NCI-H2196 (cell line): Measurements from ENCODE around the gene SGPP2.
A peak's percentile ranks its signal among the peaks of the same experiment; 100 is the strongest.

Source experiments
- DNase-seq: peaks from one replicate; lab custom pipeline; 2025; ENCODE audit not compliant: unreplicated experiment; lab: John Stamatoyannopoulos, UW

The SGPP2 gene

DNA sequence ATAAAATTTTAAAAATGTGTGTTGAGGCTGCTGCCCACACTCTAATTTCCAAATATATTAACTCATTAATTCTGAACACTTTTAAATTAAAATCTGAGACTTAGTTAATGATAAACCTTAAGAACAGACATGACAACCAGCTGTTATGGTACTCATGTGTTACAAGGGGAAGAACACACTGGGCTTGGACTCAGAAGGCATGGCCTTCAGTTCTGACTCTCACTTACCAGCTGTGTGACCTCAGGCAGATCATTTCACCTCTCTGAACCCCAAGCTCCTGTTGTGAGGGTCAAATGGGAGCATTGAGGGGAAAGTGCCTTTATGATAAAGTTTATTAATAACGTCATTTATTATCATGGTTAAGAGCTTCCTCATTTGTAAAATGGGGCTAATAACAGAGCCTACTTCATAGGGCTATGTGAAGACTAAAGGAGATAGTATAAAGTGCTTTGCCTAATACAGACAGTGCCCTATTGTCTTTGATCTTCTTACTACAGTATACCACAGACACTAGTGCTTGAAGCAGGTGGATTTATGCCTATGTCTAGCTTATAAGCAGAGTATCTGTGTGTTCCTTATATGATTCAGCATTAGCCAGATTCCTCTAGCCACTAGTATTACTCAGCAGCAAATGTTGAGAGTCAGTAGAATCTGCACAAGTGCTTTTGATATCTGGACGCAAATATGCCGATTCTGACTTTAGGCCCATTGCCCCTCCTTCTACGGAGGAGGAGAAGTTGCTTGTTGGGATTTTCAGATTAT is 99.6 kb downstream of the SGPP2 start:
- DNase-seq = no peak

- no peak for DNase-seq
These were observed 101.5 kb downstream of the SGPP2 start for GRCh38 chr2:222525811-222526210.

DNA sequence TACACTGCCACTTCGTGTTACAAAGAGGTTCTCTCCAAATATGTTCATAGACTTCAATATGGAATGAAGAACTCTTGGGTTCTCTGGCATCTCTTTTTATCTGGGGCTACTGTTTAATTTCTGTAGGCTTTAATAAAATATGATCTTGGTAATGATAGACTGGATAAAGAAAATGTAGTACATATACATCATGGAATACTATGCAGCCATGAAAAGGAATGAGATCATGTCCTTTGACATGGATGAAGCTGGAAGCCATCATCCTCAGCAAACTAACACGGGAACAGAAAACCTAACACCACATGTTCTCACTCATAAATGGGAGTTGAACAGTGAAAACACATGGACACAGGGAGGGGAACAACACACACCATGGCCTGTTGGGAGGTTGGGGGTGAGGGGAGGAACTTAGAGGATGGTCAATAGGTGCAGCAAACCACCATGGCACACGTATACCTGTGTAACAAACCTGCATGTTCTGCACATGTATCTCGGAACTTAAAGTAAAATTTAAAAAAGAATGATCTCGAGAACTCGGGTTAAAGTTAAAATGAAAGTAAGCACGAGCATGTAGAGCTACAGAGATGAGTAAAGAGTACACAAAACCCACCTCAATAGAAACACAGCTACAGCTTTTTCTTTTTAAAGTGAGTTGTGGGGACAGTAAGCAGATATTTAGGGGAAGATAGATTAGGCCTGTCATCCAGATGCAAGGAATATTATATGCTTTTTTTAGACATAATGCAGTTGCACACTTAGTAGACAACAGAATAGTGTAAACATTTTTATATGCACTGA is 102.3 kb downstream of the SGPP2 start:
- no peak for DNase-seq

- DNase-seq = no peak
These were observed 108.0 kb downstream of the SGPP2 start for GRCh38 chr2:222532315-222532714.

GRCh38 chr2:222535477-222535876 is 111.1 kb downstream of the SGPP2 start:
- DNase-seq = no peak

GRCh38 chr2:222538535-222538934 is 114.2 kb downstream of the SGPP2 start:
- no peak for DNase-seq

DNA sequence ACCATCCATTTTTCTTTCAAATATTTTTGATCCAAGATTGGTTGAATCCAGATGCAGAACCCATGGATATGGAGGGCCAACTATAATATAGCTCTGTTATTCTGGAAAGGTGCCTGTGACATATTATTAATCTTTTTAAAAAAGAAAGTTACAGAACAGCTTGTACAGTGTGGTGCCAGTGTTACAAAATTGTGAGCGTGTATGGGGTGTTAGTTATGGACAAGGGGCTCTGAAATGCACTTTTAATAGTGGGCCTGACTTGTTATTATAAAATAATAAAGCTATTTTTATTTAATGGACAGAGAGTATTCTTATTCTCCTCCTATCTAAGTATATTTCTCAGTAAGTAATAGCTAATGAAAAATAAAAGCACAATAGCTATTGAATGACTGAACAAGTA is 120.3 kb downstream of the SGPP2 start:
- no peak for DNase-seq

DNA sequence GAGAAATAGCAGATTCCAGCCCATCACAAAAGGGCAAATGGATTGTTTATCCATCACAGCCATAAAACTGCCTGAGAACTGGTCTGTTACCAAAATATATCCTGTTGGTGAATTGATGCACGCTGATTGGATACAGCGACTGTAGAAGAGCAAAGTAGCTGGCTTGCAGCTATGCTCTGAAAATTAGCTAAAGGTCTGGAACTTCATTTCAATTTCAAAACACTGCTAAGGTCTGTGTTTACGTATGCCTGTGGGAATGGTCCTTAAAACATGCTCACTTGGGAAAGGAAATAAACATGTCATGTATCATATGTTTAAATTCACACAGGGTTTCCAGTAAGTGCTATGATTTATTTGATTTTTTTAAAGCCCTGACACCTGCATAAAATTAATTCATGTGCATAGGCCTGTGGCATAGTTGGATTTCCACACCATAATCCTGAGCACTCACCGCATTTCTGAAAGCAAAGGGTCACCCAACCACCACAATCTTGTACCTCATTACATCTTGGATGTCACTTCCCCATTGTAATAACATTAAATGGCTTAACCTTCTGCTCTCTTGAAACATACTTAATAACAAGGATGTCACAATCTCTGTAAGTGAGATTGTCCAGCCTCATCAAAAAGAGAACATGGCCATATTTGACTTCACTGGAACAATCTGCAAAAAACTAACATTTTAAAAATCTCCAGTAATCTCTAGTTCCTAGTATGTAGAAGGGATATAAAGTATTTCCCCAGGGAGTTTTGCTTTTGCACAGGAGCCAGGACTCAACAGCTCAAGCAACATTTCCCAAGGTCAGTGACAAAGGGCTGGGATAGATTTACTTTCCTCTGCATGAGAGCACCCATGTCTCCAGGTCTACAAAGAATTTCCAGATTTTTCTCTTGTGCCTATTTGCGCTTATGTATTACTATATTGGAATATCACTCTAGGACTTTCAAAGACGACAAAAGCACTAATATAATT is 121.8 kb downstream of the SGPP2 start:
- DNase-seq = no peak

GRCh38 chr2:222547083-222547482 is 122.7 kb downstream of the SGPP2 start:
- no peak for DNase-seq

DNA sequence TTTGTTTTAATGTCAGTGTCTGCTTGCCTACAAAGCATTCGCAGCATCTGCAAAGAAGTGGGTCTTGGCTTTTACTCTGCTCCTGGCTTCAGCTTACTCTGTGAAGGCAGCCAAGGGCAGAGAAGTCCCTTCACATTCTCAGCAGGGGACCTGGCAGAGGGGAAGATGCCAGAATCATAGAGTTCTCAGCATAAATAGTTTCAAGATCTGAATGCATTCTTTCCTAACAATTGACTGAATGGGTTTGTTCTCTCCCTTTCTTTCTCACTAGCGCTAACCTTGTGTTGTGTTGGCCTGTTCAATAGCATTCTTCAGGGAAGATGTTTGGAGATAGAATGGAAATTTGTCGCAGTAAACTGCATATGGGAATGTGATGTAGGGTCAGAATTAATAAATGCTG is 124.6 kb downstream of the SGPP2 start:
- no peak for DNase-seq

DNA sequence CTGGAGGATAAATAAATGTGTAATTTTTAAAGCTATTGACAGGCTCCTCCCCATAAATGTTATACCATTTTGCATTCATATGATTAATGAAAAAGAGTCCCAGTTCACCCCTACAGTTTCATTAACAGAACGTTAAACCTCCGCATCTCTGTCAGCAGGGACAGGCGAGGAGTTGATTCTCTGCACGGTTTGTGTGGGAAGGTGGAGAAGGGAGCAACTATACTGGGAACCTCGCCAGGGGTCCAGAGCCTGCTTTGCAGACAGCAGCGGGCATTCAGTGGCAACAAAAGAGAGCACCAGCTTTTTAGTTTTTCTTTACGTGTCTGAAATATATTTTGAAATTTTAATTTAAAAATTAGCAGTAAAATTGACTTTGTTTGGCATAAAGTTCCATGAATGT is 130.2 kb downstream of the SGPP2 start:
- no peak for DNase-seq

- no peak for DNase-seq
These were observed 136.8 kb downstream of the SGPP2 start for GRCh38 chr2:222561151-222561550.

DNA sequence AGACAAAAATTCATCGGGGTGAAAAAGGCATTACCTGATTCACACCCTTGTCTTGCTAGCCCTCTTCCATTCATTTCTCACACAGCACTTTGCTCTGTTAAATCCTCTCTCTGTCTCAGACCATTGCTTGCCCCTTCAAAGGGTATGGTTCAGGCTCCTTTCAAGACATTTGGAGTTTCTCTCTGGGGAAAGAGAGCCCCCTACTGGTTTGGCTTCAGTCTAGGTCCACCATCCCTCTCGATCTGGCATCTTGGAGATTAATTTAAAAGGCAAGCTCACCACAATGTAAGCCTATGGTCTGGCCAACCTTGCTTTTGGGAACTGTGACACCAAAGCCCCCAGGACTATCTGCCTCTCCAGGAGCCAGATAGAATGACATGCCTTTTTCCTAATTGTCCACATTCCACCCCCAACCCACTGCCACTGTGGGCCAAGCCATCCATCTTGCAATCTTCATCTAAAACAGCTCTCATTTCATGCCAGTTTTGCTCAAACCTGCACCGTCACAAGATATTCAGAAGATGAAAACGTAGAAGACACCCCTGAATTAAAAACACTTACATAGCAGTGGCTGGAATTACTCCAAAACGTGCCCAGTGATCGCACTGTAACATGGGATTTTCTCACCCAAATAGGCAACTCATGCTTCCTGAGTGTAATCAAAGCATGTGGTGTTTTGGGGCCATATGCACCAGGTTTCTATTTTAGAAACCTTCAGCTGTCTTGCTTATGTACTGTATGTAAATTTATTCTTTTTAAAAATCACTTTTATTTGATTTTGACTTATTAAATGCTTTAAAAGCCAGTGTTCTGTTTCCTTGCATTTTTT is 137.7 kb downstream of the SGPP2 start:
- DNase-seq = peak; percentile 63

DNA sequence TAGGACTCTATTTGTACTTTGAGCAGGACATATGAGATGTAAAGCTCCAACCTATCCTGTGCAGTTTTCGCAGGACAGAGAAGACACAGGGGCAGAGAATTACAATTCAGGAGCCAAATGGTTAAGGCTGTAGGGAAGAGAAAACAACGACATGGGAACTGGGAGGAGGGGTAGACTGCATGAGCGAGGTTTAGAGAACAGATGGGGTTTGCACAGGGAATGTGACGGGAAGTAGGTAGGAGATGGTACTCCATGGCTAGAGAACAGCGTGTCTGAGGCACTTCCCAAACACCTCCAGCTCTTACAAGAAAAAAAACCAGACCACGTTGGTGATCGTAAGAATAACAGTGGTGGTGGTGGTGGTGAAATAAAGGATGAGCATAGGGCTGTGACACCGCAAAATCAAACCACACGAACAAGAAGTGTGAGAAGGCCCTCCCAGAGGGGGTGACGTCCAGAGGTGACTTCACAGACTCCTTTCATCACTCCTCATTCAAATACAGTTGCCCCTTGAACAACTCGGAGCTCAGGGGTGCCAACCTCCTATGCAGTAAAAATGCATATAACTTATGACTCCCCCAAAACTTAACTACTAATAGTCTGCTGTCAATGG is 138.9 kb downstream of the SGPP2 start:
- DNase-seq = no peak

DNA sequence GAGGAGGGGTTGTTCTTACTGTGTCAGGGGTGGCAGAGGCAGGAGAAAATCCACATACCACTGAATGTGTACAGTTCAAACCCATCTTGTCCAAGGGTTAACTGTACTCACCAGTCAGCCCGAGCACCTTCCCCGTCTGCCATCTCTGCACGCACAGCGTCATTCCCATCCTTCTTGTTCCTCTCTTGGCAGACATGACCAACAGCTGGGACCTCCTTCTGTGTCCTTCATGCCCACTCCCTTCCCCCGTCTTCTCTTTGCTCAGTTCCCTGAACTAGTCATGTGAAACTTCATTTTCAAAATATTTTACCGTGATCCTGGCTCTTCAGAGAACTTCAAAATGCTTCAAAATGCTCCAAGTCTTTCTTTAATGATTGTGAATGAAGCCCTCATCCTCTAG is 139.6 kb downstream of the SGPP2 start:
- DNase-seq = no peak

DNA sequence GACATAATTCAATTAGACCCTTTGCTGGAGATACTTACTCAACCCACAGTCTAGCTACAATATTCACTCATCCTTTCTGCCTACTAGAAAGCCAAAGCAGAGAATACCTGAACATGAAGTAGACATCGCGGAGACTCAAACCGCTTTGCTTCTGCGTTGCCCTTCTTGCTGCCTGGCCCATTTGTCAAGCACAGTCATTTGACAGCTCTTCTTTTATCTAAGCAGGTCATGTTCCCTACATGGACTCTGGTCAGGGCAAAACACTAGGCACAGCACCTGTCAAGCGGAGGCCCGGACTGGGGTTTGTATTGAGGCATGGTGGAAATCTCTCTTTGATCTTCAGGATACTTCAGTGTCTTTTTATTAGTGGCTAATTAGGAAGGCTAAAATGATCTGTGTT is 141.9 kb downstream of the SGPP2 start:
- DNase-seq = no peak

DNA sequence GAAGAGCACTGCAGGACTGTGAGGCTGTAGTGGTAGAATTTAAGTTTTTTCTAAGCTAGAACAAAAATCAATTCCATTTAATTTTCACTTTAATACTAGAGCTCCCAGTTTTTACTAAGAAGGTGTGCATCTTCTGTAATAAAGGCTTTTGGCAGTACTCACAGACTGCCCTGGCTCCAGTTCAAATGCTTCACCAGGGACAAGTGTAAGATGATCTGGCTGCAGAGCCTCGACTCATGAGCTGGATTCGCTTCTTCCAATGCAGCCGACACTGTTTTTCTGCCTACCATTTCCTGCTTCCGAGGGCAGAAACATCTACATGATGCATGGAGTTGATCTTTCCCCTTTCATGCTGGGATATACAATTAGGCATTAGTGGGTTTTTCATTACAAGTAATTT is 144.5 kb downstream of the SGPP2 start:
- DNase-seq = peak; percentile 85

DNA sequence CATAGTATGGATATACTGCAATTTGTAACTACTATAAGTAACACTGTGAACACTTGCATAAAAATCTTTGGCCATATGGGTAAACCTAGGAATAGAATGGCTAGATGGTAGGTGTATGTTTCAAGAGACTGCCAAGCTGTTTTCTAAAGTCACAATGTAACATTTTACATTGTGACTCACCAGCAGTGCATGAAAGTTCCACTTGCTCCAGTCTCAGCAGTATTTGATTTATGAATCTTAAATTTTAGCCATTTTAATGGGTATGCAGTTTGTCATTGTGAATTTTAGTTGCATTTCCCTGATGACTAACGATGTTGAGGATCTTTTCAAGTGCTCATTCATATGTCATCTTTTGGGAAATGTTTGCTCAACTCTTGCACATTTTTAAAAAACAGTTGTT is 145.5 kb downstream of the SGPP2 start:
- DNase-seq = no peak

- peak; percentile 36 for DNase-seq
These were observed 147.9 kb downstream of the SGPP2 start for GRCh38 chr2:222572264-222572721.

DNA sequence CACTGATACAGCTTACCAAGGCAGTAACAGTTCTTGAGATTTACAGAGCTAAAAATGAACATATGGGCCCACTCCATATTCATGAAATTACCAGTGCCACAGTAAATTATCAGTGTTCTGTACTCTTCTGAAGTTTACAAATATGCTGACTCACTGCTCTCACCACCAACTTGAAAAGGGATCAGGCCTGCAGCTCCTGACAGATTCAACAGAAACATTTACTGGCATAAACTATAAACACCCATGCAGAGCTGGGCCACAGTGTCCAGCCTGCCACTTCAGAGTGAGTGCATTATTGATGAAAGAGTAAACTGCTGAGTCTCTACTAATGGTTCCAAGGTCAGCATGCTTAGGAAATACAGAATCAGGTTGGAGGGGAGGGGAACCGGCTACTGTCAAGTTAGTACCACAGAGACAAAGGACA is 148.4 kb downstream of the SGPP2 start:
- no peak for DNase-seq
